IPS-20b (cell line): ENCODE results near the gene PCMTD2.
"Not testable (repeated sequence)": the region's sequence is repeated elsewhere in the genome, so short reads cannot be mapped to it uniquely, and the experiment has no call there.

Experiments
- H3K27ac ChIP-seq: one replicate; pipeline ENCODE4 v1.5.1; 2013; ENCODE audit warnings: low read length
- H3K27me3 ChIP-seq: 2 replicates; pipeline ENCODE4 v1.6.1; 2013; ENCODE audit warnings: mild to moderate bottlenecking, low read length, inconsistent platforms; ENCODE audit not compliant: insufficient read depth
- H3K36me3 ChIP-seq: 2 replicates; pipeline ENCODE4 v1.6.1; 2013; ENCODE audit warnings: low read depth, mild to moderate bottlenecking, inconsistent platforms, low read length, moderate library complexity; ENCODE audit not compliant: insufficient read depth
- H3K4me1 ChIP-seq: 2 replicates; pipeline ENCODE4 v1.6.1; 2013; ENCODE audit warnings: mild to moderate bottlenecking, control low read depth, inconsistent platforms, low read length, moderate library complexity; ENCODE audit not compliant: insufficient read depth
- H3K4me3 ChIP-seq: 2 replicates; pipeline ENCODE4 v1.5.1; 2013; ENCODE audit warnings: mild to moderate bottlenecking, low read length, inconsistent platforms
- H3K9ac ChIP-seq: 2 replicates; pipeline ENCODE4 v1.6.1; 2013; ENCODE audit warnings: low read depth, mild to moderate bottlenecking, inconsistent platforms, low read length, moderate library complexity
- H3K9me3 ChIP-seq: 2 replicates; pipeline ENCODE4 v1.6.1; 2013; ENCODE audit warnings: mild to moderate bottlenecking, low read depth, low read length, inconsistent platforms; ENCODE audit not compliant: insufficient read depth

Gene PCMTD2

DNA sequence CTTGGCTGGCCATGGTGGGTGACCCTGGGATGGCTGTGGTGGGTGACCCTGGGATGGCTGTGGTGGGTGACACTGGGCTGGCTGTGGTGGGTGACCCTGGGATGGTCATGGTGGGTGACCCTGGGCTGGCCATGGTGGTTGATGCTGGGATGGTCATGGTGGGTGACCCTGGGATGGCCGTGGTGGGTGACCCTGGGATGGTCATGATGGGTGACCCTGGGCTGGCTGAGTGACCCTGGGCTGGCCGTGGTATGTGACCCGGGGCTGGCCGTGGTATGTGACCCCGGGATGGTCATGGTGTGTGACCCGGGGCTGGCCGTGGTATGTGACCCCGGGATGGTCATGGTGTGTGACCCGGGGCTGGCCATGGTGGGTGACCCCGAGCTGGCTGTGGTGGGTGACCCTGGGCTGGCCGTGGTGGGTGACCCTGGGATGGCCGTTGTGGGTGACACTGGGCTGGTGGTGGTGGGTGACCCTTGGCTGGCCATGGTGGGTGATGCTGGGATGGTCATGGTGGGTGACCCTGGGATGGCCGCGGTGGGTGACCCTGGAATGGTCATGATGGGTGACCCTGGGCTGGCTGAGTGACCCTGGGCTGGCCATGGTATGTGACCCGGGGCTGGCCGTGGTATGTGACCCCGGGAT is 20.5 kb upstream of the PCMTD2 start:
- H3K4me3 ChIP-seq, H3K9me3 ChIP-seq, H3K4me1 ChIP-seq, H3K27me3 ChIP-seq, H3K27ac ChIP-seq, H3K36me3 ChIP-seq, H3K9ac ChIP-seq: not testable (repeated sequence)

DNA sequence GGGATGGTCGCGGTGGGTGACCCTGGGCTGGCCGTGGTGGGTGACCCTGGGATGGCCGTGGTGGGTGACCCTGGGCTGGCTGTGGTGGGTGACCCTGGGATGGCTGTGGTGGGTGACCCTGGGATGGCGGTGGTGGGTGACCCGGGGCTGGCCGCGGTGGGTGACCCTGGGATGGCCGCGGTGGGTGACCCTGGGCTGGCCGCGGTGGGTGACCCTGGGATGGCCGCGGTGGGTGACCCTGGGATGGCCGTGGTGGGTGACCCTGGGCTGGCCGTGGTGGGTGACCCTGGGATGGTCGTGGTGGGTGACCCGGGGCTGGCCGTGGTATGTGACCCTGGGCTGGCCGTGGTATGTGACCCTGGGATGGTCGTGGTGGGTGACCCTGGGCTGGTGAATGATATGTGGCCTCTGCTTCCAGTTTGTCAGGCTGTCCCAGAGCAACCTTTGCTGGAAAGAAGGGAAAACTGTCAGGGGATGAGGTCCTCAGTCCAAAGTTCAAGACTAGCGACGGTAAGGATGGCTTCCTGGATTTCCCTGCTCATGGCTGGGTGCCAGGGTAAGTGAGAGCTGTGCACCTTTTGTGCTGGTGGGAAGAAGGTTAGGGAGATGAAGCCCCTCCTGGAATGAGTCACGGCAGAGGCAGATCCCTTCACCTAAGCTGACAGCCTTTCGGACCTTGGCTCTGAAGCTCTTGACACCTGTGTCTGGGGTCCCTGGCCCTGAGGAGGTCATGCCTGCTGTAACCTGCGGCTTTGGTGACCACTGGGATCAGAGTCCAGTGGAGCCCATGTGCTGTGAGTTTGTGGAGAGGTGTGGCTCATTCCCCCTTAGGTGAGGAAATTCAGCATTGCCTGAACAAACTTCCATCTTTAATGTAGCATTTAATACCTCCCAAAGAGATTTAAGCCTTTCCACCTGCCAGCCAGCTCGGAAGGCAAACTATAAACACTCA is 19.1 kb upstream of the PCMTD2 start:
- no peak overlapping the region for H3K9ac ChIP-seq
- no peaks in the 10 kb centered on the region for H3K9me3 ChIP-seq
- H3K4me1 ChIP-seq = no peaks in the 10 kb centered on the region
- no peak overlapping the region for H3K27ac ChIP-seq
- no peak overlapping the region for H3K4me3 ChIP-seq
- H3K27me3 ChIP-seq = no peaks in the 10 kb centered on the region
- no peaks in the 10 kb centered on the region for H3K36me3 ChIP-seq

DNA sequence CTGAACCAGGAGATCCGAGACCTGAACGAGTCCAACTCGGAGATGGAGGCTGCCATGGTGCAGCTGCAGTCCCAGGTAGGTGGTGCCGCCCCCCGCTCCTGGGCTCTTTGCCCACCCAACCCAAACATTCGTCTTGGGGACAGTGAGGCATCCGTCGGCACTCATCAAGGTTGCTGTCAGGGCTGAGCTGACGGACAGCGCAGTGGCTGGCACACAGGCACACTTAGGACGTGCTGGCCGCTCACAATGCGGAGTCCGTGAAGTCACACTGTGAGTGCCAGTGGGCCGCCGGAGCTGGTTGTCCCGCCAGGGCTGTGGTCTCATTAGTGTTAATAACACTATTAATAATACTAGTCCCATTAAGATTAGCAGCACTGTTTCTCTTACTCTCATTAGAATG is 18.2 kb upstream of the PCMTD2 start:
- no peaks in the 10 kb centered on the region for H3K4me1 ChIP-seq
- H3K27ac ChIP-seq = no peak overlapping the region
- H3K36me3 ChIP-seq = no peaks in the 10 kb centered on the region
- H3K27me3 ChIP-seq = no peaks in the 10 kb centered on the region
- H3K4me3 ChIP-seq = no peak overlapping the region
- no peak overlapping the region for H3K9ac ChIP-seq
- no peaks in the 10 kb centered on the region for H3K9me3 ChIP-seq

DNA sequence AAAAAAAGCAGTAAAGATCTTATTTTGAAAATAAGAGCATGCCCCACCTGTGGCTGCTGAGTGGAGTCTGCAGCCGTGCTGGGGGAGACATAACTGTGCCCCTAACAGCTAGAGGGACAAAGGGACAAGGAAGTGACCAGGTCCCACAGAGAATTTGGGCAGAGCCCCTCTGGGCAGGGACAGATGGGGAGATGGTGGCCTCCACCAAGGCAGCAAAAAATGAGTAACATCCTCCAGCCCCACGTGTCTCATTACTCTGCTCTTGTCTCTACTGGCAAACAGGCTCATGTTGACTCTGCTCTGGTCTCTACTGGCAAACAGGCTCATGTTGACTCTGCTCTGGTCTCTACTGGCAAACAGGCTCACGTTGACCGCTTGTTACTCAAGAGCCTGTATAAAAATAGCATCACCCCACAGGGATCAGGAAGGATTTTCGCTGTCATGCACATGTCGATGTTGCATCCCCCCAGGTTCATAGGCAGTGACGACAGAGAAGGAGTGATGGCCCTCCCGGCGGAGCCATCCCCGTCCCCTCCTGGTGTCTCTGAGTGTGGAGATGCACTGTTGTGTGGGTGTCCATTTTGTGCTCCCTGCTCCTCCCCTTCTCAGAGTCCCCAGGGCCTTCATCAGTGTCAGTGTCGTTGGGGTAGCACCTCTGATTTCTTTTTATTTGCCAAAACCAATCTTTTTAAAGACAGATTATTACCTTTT is 17.3 kb upstream of the PCMTD2 start:
- no peak overlapping the region for H3K27ac ChIP-seq
- H3K9me3 ChIP-seq = no peaks in the 10 kb centered on the region
- no peaks in the 10 kb centered on the region for H3K36me3 ChIP-seq
- H3K4me3 ChIP-seq = no peak overlapping the region
- H3K9ac ChIP-seq = no peak overlapping the region
- no peaks in the 10 kb centered on the region for H3K27me3 ChIP-seq
- H3K4me1 ChIP-seq = no peaks in the 10 kb centered on the region

DNA sequence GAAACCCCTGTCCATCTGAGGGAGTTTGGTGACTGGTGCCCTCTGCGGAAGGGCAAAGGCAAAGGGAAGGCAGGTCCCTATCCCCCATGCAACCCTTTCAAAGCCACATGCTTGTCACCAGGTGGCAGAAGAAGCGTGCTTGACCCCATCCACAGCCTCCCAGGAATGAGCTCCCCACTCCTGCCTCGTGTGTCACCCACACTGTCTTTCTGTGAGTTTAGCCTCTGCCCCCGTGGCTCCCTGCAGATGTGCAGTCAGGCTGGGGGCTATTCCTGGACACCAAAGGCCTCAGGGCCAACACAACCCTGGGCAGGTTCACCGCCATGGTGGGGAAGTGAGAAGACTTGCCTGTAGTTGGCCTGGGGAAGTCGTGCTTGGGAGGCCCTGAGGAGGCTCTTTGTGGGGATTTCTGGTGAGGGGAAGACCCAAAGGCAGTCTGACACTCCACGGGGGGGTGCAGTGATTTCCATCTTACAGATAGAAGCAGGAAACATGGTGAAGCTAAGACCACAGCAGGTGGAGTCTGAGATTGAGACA is 16.6 kb upstream of the PCMTD2 start:
- no peaks in the 10 kb centered on the region for H3K9me3 ChIP-seq
- H3K4me3 ChIP-seq = no peak overlapping the region
- H3K27ac ChIP-seq = no peak overlapping the region
- H3K27me3 ChIP-seq = no peaks in the 10 kb centered on the region
- H3K36me3 ChIP-seq = no peaks in the 10 kb centered on the region
- H3K4me1 ChIP-seq = no peaks in the 10 kb centered on the region
- H3K9ac ChIP-seq = no peak overlapping the region

DNA sequence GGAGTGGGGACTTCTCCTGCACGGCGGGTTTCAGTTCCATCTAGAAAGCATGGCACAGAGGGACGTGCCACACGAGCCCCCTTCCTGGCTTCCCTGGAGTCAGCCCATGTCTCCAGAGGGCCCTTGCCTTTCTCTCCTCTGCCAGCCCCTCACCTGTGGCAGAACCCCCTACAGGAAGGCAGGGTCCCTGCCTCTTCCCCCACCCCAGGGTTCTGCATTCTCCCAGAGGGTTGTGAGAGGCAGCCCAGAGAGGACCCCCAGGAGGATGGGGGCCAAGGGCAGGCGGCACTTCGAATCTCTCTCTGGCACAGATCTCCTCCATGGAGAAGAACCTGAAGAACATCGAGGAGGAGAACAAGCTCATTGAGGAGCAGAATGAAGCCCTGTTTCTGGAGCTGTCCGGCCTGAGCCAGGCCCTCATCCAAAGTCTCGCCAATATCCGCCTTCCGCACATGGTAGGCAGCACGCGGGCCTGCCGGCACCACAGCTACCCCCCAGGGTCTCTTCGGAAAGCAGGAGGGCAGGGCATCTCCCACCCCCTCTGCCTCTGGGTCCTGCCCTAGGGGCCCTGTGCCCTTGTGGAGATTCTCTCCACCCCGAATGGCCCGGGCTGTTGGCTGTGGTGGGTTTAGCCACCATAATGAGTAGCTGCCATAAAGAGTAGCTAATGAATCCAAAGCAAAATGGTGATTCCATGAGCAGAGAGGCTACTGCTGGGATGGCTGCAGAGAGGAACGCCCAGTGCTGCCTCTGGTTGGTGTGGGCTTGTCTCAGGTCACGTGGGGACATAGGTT is 15.9 kb upstream of the PCMTD2 start:
- H3K27ac ChIP-seq = no peak overlapping the region

GRCh38 chr20:64240243-64241015 is 15.1 kb upstream of the PCMTD2 start:
- H3K9me3 ChIP-seq = no peaks in the 10 kb centered on the region
- H3K9ac ChIP-seq = no peak overlapping the region
- H3K27me3 ChIP-seq = no peaks in the 10 kb centered on the region
- no peak overlapping the region for H3K4me3 ChIP-seq
- H3K27ac ChIP-seq = no peak overlapping the region
- no peaks in the 10 kb centered on the region for H3K4me1 ChIP-seq
- no peaks in the 10 kb centered on the region for H3K36me3 ChIP-seq

More for the DNA sequence above, 15.9 kb upstream of the PCMTD2 start:
- Histone ChIP-seq H3K9ac (no peak overlapping the region), H3K27me3 (no peaks in the 10 kb centered on the region), H3K36me3 (no peaks in the 10 kb centered on the region), H3K4me1 (no peaks in the 10 kb centered on the region), H3K9me3 (no peaks in the 10 kb centered on the region), H3K4me3 (no peak overlapping the region)

DNA sequence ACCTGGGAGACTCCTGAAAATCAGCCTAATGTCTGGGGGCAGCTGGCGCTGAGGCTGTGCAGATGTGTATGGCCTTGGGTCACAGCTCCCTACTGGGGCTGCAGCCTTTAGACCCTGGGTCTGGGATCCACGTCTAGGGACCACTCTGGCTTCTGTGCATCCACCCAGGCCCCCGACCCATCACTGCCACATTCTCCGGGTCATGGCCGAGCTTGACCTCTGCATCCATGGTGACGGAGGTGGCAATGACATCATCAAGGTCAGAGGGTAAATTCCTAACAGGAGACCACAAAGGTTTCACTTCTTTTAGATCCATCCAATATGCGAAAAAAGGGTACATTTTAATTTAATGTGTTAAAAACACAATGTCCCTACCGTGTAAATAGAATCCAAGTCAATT is 14.5 kb upstream of the PCMTD2 start:
- no peaks in the 10 kb centered on the region for H3K4me1 ChIP-seq
- H3K27me3 ChIP-seq = no peaks in the 10 kb centered on the region

GRCh38 chr20:64242003-64242796 is 13.3 kb upstream of the PCMTD2 start:
- Histone ChIP-seq H3K4me1 (no peaks in the 10 kb centered on the region), H3K9me3 (no peaks in the 10 kb centered on the region), H3K27me3 (no peaks in the 10 kb centered on the region), H3K9ac (no peak overlapping the region), H3K36me3 (no peaks in the 10 kb centered on the region), H3K4me3 (no peak overlapping the region), H3K27ac (no peak overlapping the region)

More for the DNA sequence above, 14.5 kb upstream of the PCMTD2 start:
- Histone ChIP-seq H3K4me3 (no peak overlapping the region), H3K9me3 (no peaks in the 10 kb centered on the region), H3K27ac (no peak overlapping the region), H3K36me3 (no peaks in the 10 kb centered on the region), H3K9ac (no peak overlapping the region)

DNA sequence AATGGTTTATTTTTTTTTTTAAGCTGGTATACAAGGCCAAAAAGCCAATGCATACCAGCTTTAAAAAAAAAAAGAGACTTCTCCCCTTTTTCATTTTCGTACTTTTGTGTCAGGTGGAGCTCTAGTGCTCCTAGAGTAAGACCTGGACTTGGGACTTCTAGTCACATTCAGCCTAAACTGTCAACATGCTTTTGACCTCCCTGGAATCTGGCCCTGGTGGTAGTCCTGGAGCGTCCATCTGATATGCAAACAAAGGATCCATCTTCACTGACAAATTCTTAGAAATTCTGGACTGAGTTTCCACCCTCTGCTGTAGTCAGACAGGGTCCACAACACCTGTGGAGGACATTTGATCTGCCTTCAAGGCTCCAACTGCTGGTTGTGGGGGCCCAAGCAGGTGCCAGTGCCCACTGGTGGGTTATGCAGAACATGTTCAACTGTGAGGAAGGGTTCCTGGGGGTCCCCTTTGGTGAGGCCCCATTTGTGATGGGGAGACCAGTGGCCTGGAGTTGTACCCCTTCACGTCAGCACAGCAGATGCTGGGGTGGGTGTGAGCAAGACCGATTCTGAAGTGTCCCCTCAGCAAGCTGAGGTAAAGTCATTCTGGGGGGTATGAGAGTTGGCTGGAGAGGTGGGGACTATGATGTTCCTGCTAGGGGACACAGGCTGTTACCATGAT is 12.6 kb upstream of the PCMTD2 start:
- H3K27me3 ChIP-seq = no peaks in the 10 kb centered on the region
- no peaks in the 10 kb centered on the region for H3K36me3 ChIP-seq
- no peak overlapping the region for H3K9ac ChIP-seq
- no peak overlapping the region for H3K4me3 ChIP-seq
- no peak overlapping the region for H3K27ac ChIP-seq
- no peaks in the 10 kb centered on the region for H3K9me3 ChIP-seq
- no peaks in the 10 kb centered on the region for H3K4me1 ChIP-seq
